ENCODE measurements around the gene FBXO11.

DNA sequence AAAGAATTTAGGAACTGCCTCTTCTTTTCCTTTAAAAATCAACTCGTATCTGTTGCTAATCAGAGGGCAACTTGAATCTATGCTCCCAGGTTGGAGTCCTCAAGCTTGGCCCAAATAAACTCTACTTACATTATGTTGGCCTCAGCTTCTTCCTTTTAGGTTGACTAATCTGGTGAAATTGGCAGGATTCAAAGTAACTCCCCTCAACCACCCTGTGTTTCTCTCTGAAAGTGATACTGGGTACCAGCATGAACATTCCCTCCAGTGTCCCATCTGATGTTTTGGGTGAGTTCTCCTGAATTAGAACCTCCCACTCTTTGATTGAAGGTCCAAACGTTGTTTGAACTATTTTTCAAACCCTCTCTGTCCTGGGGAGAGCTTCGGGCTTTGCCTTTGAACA, 164.7 kb downstream of the FBXO11 start:
- no peak for TF ChIP-seq POLR2A (IDR thresholded peaks at IDR 0.05)
- TF ChIP-seq, protein P1, sequence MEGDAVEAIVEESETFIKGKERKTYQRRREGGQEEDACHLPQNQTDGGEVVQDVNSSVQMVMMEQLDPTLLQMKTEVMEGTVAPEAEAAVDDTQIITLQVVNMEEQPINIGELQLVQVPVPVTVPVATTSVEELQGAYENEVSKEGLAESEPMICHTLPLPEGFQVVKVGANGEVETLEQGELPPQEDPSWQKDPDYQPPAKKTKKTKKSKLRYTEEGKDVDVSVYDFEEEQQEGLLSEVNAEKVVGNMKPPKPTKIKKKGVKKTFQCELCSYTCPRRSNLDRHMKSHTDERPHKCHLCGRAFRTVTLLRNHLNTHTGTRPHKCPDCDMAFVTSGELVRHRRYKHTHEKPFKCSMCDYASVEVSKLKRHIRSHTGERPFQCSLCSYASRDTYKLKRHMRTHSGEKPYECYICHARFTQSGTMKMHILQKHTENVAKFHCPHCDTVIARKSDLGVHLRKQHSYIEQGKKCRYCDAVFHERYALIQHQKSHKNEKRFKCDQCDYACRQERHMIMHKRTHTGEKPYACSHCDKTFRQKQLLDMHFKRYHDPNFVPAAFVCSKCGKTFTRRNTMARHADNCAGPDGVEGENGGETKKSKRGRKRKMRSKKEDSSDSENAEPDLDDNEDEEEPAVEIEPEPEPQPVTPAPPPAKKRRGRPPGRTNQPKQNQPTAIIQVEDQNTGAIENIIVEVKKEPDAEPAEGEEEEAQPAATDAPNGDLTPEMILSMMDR (IDR thresholded peaks at IDR 0.05) = no peak

Data from Peyer's patch (tissue), 4 donors.